Activated CD8-positive, alpha-beta memory T cell treated with anti-CD3 and anti-CD28 coated beads, Interleukin-2, amount 50 U/mL, for 48 hours (primary cell): ENCODE results near the gene BEND5.

Experiments
- DNase-seq: peaks from one replicate; pipeline ENCODE4 v3.0.0-alpha.2; 2020

Gene BEND5

DNA sequence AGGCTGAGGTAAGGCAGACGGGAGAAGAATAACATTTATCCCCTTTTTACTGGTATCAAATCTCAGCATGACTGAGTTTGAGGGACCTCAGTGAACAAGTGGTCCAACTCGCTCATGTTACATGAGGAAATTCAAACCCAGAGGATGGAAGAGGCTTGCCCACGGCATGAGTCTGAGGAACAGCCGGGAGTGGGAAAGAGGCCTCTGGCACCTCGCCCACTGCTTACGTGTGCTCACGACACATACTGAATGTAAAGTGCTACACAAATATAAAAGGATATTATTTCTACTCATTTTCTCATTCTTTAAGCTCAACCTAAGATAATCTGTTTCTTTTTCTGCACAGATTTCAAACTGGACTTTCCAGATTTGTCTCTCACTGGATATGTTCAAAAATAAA, 14.7 kb downstream of the BEND5 start:
- DNase-seq = no peak

DNA sequence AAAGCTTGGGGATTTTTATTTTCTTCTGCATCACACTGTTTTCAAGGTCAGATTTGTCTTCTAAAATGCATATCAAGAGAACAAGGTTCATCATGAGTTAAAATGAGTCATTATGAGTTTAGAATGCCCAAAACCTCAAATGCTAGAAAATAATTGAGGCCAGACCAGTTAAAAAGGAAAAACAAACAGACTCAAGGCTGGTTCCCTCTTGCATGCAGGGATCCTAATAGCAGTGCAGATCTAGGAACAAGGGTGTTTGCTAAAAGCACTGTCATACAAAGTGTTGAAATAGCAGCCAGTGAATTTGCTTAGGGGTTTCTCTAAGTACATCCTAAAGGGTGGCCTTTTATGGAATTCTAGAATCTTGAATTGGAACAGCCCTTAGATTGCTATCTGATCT, 15.3 kb downstream of the BEND5 start:
- DNase-seq = no peak

DNA sequence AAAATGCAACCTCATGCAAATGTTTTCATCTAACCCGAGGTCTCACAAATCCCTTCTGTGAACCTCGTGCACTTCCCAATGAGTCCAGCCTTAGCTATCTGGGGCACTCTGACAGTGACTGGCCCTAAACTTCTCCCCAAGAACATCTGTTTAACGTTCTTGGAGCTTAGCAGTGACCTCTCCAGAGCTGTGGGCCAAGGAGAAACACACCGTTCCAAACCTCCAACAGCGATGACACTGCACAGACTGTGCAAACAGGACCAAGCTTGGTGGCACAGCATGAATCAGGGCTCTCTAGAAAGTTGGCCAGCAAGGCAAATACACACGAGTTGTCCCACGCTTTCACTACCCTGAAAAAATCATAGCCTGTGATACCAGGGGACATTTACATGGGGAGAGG, 15.8 kb downstream of the BEND5 start:
- DNase-seq = no peak

GRCh38 chr1:48758976-48759375, 17.7 kb downstream of the BEND5 start:
- DNase-seq = no peak

GRCh38 chr1:48757363-48757762, 19.3 kb downstream of the BEND5 start:
- DNase-seq = no peak

- DNase-seq = no peak
These were observed 19.9 kb downstream of the BEND5 start for GRCh38 chr1:48756683-48757316.

GRCh38 chr1:48753293-48753692, 23.4 kb downstream of the BEND5 start:
- DNase-seq = no peak

DNA sequence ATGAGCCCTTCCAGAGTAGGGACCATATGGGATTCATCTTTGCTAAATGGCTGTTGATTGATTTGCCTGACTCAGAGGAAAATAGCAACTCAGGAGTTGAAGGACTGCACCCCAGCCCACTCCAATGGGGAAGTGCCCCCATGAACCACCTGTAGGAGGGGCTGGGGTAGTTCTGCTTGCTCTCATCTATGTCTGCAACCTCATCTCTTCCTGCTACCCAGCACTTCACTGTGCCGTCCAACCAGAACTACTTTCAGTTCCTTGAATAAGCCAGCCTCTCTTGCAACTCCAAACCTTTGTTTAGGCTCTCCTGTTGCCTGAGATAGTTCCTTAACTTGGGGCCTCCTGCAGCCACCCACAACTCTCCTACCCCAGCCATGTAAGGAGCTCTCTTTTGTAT, 26.6 kb downstream of the BEND5 start:
- DNase-seq = no peak

- no peak for DNase-seq
These were observed 27.6 kb downstream of the BEND5 start for GRCh38 chr1:48749068-48749467.

DNA sequence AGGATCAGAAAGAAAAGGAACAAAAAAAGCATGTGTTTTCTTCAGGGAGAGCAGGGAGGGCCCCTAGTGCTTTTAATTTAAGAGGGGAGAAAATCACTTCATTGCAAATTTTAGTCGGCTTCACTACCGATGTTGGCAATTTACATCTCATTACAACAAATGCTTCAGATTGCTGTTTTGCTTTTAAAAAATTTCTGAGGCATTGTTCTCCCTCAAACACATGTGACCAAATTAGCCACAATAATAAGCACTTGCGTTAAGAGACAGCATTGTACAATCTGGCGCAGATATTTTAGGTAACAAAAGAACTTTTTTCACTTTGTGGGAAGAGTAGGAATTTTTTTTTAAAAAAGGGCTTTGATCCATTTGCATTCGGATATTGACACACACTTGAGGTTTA, 29.8 kb downstream of the BEND5 start:
- no peak for DNase-seq

DNA sequence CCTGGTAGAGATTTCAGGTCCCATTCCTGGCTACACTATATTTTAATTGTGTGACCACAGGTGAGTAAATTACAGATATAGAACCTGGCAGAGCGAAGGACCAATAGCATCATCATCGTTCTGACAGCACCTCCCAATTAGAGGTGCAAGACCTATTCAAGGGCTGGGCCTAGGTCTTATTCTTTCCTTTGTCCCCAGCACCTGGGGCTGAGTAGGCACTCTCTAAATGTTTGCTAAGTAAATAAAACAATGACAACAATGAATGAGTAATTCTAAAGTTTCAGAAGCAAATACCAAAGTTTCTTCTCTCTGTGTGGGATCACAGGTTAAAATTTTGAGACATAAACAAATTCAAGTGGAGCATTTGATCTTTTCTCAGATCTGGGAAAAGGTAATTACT, 32.7 kb downstream of the BEND5 start:
- DNase-seq = no peak

DNA sequence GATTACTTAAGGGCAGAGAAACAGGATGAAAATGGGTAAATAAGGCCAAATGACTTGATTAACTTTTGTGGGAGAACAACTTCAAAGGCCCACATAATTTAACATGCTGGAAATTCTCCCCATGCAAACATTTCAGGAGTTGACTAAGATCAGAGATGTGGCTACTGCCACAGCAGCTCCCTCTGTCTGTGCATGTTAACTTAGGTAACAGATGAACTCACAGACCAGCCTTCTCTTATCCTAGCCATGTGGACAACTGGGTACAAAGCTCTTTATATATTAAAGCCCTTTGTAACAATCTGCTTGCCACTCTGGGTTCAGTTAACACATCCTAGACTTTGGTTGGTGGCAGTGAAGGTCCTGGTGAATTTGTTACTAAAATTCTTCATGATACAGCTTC, 33.2 kb downstream of the BEND5 start:
- DNase-seq = no peak

DNA sequence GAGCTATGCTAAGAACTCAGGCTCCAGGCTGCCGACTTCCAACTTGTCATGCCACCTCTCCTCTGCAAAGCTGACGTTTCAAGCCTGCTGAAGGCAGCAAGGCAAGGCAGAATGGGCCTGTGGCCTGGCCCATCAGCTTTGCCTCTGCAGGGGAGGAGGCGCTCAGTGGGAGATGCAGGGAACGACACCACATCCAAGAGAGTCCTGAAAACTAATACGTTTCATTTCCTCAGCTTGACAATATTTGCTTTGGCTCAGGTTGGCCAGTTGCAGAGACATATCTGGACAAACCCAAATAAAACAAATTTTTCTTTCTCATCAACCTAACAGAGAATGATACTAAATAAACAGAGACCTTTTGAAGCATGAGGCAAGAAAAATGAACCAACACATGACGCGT, 35.3 kb downstream of the BEND5 start:
- no peak for DNase-seq

- DNase-seq = no peak
These were observed 36.1 kb downstream of the BEND5 start for GRCh38 chr1:48740621-48741020.

GRCh38 chr1:48739091-48739490, 37.6 kb downstream of the BEND5 start:
- no peak for DNase-seq

GRCh38 chr1:48738356-48738755, 38.3 kb downstream of the BEND5 start:
- DNase-seq = no peak

DNA sequence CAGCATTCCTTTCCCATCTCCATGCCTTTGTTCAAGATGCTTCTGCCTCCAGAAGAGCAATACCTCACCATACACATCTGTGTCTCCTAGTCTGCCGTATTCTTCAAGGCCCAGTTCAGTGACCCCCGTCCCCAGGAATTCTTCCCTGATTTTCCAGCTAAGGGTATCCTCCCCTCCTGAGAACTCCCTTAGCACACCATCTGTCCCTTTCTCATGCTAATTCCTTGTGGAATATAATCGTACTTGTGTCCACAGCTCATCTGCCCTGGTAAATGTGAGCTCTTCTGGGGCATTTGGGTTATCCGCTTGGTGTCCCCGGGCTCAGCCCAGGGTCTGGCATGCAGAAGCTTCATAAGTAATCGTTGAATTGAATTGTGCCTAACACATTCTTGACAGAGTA, 40.9 kb downstream of the BEND5 start:
- DNase-seq = no peak

DNA sequence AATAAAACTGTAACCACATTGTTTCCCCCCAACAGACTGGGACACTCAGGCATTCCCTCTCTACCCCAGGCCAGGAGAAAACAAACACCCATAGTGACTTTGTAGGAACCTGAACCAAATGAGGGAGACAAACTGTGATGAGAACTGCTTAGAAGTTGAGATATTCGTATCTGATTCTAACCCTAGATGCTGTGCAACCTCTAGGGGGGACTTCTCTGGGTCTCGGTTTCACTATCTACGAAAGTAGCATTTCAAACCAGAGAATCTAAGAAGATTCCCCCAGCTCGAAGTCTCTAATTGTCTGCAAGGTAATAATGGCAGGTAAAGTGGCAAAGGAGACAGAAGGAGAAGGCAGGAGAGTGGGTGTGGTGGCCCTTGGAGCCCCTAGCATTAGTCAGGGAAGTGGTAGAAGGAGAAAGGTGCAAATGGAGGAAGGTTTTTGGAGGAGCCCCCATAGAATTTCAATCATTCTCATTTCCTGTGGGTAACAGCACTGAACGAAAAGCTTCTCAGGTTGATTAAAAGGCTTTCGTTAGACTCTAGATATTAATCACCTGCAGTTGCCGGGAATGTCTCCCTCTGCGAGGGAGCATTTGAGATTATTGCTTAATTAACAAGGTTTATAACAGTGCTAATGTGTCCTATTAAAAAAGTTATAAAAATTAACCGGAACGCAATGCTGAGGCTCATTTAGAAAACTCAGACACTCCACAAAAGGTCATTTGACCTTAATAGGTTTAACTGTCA, 46.4 kb downstream of the BEND5 start:
- no peak for DNase-seq

DNA sequence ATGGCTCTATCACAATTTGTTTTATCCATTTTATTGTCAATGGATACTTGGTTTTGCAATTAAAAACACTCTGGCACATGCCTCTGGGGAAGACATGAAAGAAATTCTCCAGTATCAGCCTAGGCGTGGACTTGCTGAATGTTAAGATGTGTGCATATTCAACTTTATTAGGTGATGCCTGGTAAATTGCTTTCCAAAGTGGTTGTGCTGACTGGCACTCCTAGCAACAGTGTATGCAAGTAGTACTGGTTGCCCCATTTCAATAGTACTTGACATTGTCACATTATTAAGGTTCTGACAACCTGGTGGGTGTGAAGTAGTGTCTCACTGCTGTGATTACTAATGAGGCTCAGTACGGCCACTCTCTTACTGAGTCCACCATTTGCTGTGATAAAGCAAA, 48.1 kb downstream of the BEND5 start:
- no peak for DNase-seq

GRCh38 chr1:48726557-48727215, 50.0 kb downstream of the BEND5 start:
- no peak for DNase-seq

DNA sequence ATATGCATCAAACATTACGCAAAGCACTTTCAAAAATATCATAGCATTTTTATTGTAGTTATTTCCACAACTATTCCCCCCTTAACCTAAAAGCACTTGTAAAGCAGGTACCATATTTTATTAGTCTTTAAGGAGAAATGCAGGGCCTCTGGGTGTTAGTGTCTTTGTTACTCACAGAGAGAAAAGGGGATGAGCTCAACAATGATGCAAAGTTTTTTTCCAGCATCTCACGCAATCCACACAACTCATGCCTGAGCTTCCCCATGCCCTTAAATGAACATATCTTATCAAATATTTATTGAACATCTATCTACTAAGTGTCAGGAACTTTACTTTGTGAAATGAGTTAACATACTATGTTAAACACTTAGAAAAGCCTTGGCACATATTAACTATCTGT, 50.6 kb downstream of the BEND5 start:
- no peak for DNase-seq

GRCh38 chr1:48725341-48726046, 51.2 kb downstream of the BEND5 start:
- no peak for DNase-seq

DNA sequence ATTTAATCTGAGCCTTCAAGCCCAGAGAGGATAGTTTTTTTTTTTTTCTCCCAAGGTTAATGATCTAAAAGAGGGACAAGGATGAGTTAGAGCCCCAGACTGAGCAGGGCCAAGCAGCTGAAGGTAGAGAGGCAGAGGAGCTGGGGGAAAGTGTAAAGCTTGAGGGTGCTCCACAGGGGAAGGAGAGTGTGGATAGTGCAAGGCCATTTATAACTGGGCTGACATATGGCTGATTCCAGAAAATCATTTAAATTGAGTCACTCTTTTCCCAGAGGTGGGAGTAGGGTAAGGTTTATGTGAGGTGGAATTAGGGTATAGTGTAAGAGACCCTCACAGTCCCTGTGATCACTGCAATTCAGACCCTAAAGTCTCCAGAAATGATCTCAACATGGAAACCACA, 55.8 kb downstream of the BEND5 start:
- DNase-seq = no peak

- DNase-seq = no peak
These were observed 58.0 kb downstream of the BEND5 start for GRCh38 chr1:48718705-48719104.
